Stimulated activated CD4-positive, alpha-beta T cell treated with anti-CD3 and anti-CD28 coated beads, TNF-alpha, amount 100 ng/mL, for 1 hour (primary cell): ENCODE measurements around the gene LMAN2L.
A peak's percentile ranks its signal among the peaks of the same experiment; 100 is the strongest.

ENCODE experiments used
- DNase-seq, 3 donors: peaks; one replicate each; pipeline ENCODE4 v3.0.0-alpha.2; 2020; ENCODE audit warnings: low read depth in 3 of 3, low spot score in 1 of 3

The LMAN2L gene

GRCh38 chr2:96739633-96740428, at the start of gene LMAN2L:
Gene LMAN2L (minus strand): TSS chr2:96740064. CDS start chr2:96740040, 24 bp downstream.
- peak; percentile 83 to 93 (median 90) for DNase-seq

GRCh38 chr2:96789245-96789617, 49.4 kb upstream of the LMAN2L start:
- no peak for DNase-seq

- no peak for DNase-seq
These were observed 48.8 kb upstream of the LMAN2L start for GRCh38 chr2:96788442-96789244.

- no peak for DNase-seq
These were observed 47.5 kb upstream of the LMAN2L start for GRCh38 chr2:96787411-96787810.

GRCh38 chr2:96783388-96783787, 43.5 kb upstream of the LMAN2L start:
- no peak for DNase-seq

- DNase-seq: no peak
These were observed 35.3 kb upstream of the LMAN2L start for GRCh38 chr2:96775160-96775559.

GRCh38 chr2:96773922-96774321, 34.1 kb upstream of the LMAN2L start:
- no peak for DNase-seq

GRCh38 chr2:96772903-96773671, 33.2 kb upstream of the LMAN2L start:
- DNase-seq: no peak

- DNase-seq: no peak
These were observed 32.1 kb upstream of the LMAN2L start for GRCh38 chr2:96771796-96772618.

- no peak for DNase-seq
These were observed 30.8 kb upstream of the LMAN2L start for GRCh38 chr2:96770442-96771202.

- DNase-seq: no peak
These were observed 29.9 kb upstream of the LMAN2L start for GRCh38 chr2:96769814-96770213.

GRCh38 chr2:96768083-96768561, 28.3 kb upstream of the LMAN2L start:
- DNase-seq: no peak

- DNase-seq: no peak
These were observed 27.4 kb upstream of the LMAN2L start for GRCh38 chr2:96767135-96767871.

- no peak for DNase-seq
These were observed 24.4 kb upstream of the LMAN2L start for GRCh38 chr2:96764253-96764637.

- no peak for DNase-seq
These were observed 23.8 kb upstream of the LMAN2L start for GRCh38 chr2:96763511-96764252.

- no peak for DNase-seq
These were observed 22.9 kb upstream of the LMAN2L start for GRCh38 chr2:96762529-96763311.

- DNase-seq: no peak
These were observed 21.3 kb upstream of the LMAN2L start for GRCh38 chr2:96760986-96761832.
